Measurements from ENCODE around the gene XPO6. TPM values are rescaled to one million over a fixed set of nuclear protein-coding genes. Genes with fewer than 3 reads are reported as not detected.

XPO6 gene
- total RNA-seq, 1 experiment from 2014 or later: 162 TPM

GRCh38 chr16:28087675-28088300 lies 124.0 kb downstream of the XPO6 start:
- no peak overlapping the region for H3K4me2 ChIP-seq (ENCODE audit: low read length)
- no peaks in the 10 kb centered on the region for H3K27me3 ChIP-seq (ENCODE audit: insufficient read depth, low read length)
- no peak for TF ChIP-seq SP1 (IDR thresholded peaks at IDR 0.05; ENCODE audit: low read depth)
- TF ChIP-seq REST (IDR thresholded peaks at IDR 0.05; ENCODE audit: low read depth): peak; percentile 58
- intact Hi-C loops (cut with micrococcal nuclease): no loop called here
- H3K9ac ChIP-seq (ENCODE audit: low read length): no peak overlapping the region
- no peaks in the 10 kb centered on the region for H3K9me3 ChIP-seq (ENCODE audit: control insufficient read depth in 1 of 2, insufficient read depth in 1 of 2, low read depth in 1 of 2, low read length in 2 of 2)
- H3K4me1 ChIP-seq (ENCODE audit: control insufficient read depth in 1 of 2, insufficient read depth in 2 of 2, low read length in 2 of 2): peaks cover 0 to 16% of the 10 kb centered on the region in 2 experiments; a peak in 2 of 4 replicates
- no peaks in the 10 kb centered on the region for H3K79me2 ChIP-seq (ENCODE audit: insufficient read depth, low read length)
- BruUV-seq (replicated peaks): no TSS peak
- no peak overlapping the region for H3K4me3 ChIP-seq (replicated peaks in 1 of 2; ENCODE audit: low read depth in 1 of 2, low read length in 2 of 2)
- DNase-seq (ENCODE audit: low read depth, low spot score) (no peak), ATAC-seq (0 out of 2 replicates have a peak, but pooled peaks have one; percentile 21)
- POLR2A ChIA-PET: no interaction called here
- RAD21 ChIA-PET (ENCODE audit: low non-redundant PET in 1 of 2, low total read pairs in 2 of 2, uncharacterized antibody in 2 of 2, unreplicated experiment in 2 of 2): no interaction called here
- CTCF ChIA-PET: no interaction called here
- H3K27ac ChIP-seq (ENCODE audit: low read depth, low read length): no peak overlapping the region
- H4K20me1 ChIP-seq (ENCODE audit: insufficient read depth): no peaks in the 10 kb centered on the region
- H2AFZ ChIP-seq (ENCODE audit: low read depth, low read length, poor library complexity, severe bottlenecking): no peak overlapping the region
- H3K9me2 ChIP-seq (ENCODE audit: insufficient read depth): no peaks in the 10 kb centered on the region
- 0 out of 4 replicates have a peak, but pooled peaks cover 0 to 3% of the 10 kb centered on the region in 2 experiments for H3K36me3 ChIP-seq (ENCODE audit: control insufficient read depth in 1 of 2, insufficient read depth in 2 of 2, low read length in 2 of 2)

- no peak for ATAC-seq
- Histone ChIP-seq H3K4me3 (replicated peaks in 1 of 2; ENCODE audit: low read depth in 1 of 2, low read length in 2 of 2) (no peak overlapping the region), H2AFZ (ENCODE audit: low read depth, low read length, poor library complexity, severe bottlenecking) (no peak overlapping the region), H3K9me3 (ENCODE audit: control insufficient read depth in 1 of 2, insufficient read depth in 1 of 2, low read depth in 1 of 2, low read length in 2 of 2) (no peaks in the 10 kb centered on the region), H3K36me3 (ENCODE audit: control insufficient read depth in 1 of 2, insufficient read depth in 2 of 2, low read length in 2 of 2) (0 out of 4 replicates have a peak, but pooled peaks cover 0 to 3% of the 10 kb centered on the region in 2 experiments), H3K9ac (ENCODE audit: low read length) (no peak overlapping the region), H3K27ac (ENCODE audit: low read depth, low read length) (no peak overlapping the region), H4K20me1 (ENCODE audit: insufficient read depth) (no peaks in the 10 kb centered on the region), H3K79me2 (ENCODE audit: insufficient read depth, low read length) (no peaks in the 10 kb centered on the region), H3K4me2 (ENCODE audit: low read length) (no peak overlapping the region), H3K9me2 (ENCODE audit: insufficient read depth) (no peaks in the 10 kb centered on the region), H3K27me3 (ENCODE audit: insufficient read depth, low read length) (no peaks in the 10 kb centered on the region), H3K4me1 (ENCODE audit: control insufficient read depth in 1 of 2, insufficient read depth in 2 of 2, low read length in 2 of 2) (peaks cover 0 to 16% of the 10 kb centered on the region in 2 experiments; a peak in 2 of 4 replicates)
- intact Hi-C loops (cut with micrococcal nuclease): no loop called here
- POLR2A ChIA-PET: no interaction called here
- DNase-seq (ENCODE audit: low read depth, low spot score): no peak
- BruUV-seq (replicated peaks): no TSS peak
- CTCF ChIA-PET: no interaction called here
- RAD21 ChIA-PET (ENCODE audit: low non-redundant PET in 1 of 2, low total read pairs in 2 of 2, uncharacterized antibody in 2 of 2, unreplicated experiment in 2 of 2): no interaction called here
- TF ChIP-seq SRF (IDR thresholded peaks at IDR 0.05; ENCODE audit: low read depth) (no peak), ELF1 (IDR thresholded peaks at IDR 0.05; ENCODE audit: borderline replicate concordance, low read depth) (no peak), FOSL1 (IDR thresholded peaks at IDR 0.05; ENCODE audit: low read depth) (no peak), EZH2phosphoT487 (IDR thresholded peaks at IDR 0.05; ENCODE audit: borderline replicate concordance) (no peak), ZBTB33 (IDR thresholded peaks at IDR 0.05; ENCODE audit: extremely low read depth, insufficient replicate concordance, low read length) (no peak), SIN3A (IDR thresholded peaks at IDR 0.05; ENCODE audit: low read depth) (no peak), SP1 (IDR thresholded peaks at IDR 0.05; ENCODE audit: low read depth) (no peak), RAD21 (IDR thresholded peaks at IDR 0.05; ENCODE audit: low read depth) (no peak), CEBPB (IDR thresholded peaks at IDR 0.05; ENCODE audit: low read depth) (no peak), CTCF (IDR thresholded peaks at IDR 0.05 in 2 of 3, conservative IDR thresholded peaks at IDR 0.05 in 1 of 3; ENCODE audit: borderline replicate concordance in 1 of 3, insufficient read depth in 1 of 3, low read depth in 2 of 3, low read length in 2 of 3) (no peak), EZH2 (IDR thresholded peaks at IDR 0.05) (no peak)
Observed at GRCh38 chr16:28087140-28087660, 124.6 kb downstream of the XPO6 start.

Measured in HCT116 (cell line).